Urinary bladder (tissue), 4 donors: Measurements from ENCODE around the gene ACAP3. TPM values are rescaled to one million over a fixed set of nuclear protein-coding genes. Genes with fewer than 3 reads are reported as not detected.

Experiments used
- DNase-seq: peaks from one replicate; pipeline ENCODE4 v3.0.0-alpha.2; 2015; ENCODE audit errors: extremely low spot score
- H3K27ac ChIP-seq: one replicate; pipeline ENCODE4 v1.5.1; 2013; ENCODE audit warnings: low read depth, mild to moderate bottlenecking, moderate library complexity
- H3K36me3 ChIP-seq: one replicate; pipeline ENCODE4 v1.6.1; 2013; ENCODE audit warnings: mild to moderate bottlenecking, moderate library complexity; ENCODE audit not compliant: insufficient read depth
- H3K4me1 ChIP-seq: one replicate; pipeline ENCODE4 v1.6.1; 2013; ENCODE audit warnings: mild to moderate bottlenecking, moderate library complexity; ENCODE audit not compliant: insufficient read depth
- H3K4me3 ChIP-seq: one replicate; pipeline ENCODE4 v1.5.1; 2013; ENCODE audit warnings: low read depth, low read length
- WGBS: extraction: QIAGEN DNeasy Blood & Tissue Kit; methylation state at CpG from one replicate; pipeline ENCODE4 v1.1.7; 2013; 5-methylcytosine and 5-hydroxymethylcytosine counted together
- polyA plus RNA-seq: library from polyadenylated mRNA; stranded (reverse); fragments of 200-250 nt; gene quantifications from one replicate; pipeline ENCODE4 v1.2.3, GENCODE V29; 2013
- total RNA-seq: library from RNA; depleted of rRNA; stranded (reverse); fragments of >200 nt; gene quantifications from one replicate; pipeline ENCODE4 v1.2.3, GENCODE V29; 2014
- donor health status: healthy with polysubstance abuse.
- donor health status: healthy.

The ACAP3 gene, protein sequence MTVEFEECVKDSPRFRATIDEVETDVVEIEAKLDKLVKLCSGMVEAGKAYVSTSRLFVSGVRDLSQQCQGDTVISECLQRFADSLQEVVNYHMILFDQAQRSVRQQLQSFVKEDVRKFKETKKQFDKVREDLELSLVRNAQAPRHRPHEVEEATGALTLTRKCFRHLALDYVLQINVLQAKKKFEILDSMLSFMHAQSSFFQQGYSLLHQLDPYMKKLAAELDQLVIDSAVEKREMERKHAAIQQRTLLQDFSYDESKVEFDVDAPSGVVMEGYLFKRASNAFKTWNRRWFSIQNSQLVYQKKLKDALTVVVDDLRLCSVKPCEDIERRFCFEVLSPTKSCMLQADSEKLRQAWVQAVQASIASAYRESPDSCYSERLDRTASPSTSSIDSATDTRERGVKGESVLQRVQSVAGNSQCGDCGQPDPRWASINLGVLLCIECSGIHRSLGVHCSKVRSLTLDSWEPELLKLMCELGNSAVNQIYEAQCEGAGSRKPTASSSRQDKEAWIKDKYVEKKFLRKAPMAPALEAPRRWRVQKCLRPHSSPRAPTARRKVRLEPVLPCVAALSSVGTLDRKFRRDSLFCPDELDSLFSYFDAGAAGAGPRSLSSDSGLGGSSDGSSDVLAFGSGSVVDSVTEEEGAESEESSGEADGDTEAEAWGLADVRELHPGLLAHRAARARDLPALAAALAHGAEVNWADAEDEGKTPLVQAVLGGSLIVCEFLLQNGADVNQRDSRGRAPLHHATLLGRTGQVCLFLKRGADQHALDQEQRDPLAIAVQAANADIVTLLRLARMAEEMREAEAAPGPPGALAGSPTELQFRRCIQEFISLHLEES
- total RNA-seq (40.2 TPM), polyA plus RNA-seq (51.2 TPM)

DNA sequence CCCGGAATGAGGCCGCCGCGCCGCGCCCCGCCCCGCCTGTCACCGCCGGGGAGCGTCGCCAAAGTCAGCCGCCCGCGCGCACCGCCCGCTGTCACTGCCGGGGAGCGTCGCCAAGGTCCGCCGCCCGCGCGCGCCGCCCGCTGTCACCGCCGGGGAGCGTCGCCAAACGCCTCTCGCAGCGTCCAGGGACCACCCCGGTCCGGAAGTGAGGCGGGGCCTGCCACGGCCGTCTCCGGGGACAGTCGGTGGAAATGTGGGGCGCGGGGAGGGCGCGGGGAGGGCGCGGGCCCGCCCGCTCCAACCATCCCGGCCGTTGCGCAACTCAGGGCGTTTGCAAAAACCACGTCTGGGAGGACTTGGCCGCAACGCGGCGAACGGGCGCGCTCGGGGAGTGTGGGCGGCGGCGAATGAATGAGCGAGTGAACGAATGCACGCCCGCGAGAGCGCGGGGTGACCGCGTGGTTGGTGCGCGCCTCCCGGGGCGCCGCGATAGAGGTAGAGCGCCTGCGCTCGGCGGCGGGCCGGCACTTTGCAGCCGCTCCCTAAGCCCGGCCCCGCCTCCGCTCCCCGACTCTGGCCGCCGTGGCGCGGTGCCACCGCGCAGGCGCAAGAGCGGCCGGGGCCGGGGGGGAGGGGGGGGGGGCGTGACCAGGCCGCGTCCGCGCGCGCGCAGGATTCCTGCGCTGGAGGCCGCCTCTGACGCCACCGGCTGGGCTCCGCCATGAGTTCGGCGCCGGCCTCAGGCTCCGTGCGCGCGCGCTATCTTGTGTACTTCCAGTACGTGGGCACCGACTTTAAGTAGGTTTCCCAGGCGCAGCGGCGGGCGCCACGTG is at the start of gene ACAP3, which contains the start of gene PUSL1:
ACAP3 (minus strand) TSS at position 8 of the 833 bp plus-strand sequence. CDS start 115 bp downstream, outside the sequence.
PUSL1 (plus strand) TSS at position 675 of the 833 bp plus-strand sequence; CDS start at position 722, 47 bp downstream.
- Histone ChIP-seq H3K27ac (peak within 1 kb of the TSS; percentile 86), H3K4me1 (no peaks in the 10 kb centered on the region), H3K4me3 (peak within 1 kb of the TSS; percentile 79), H3K36me3 (peaks cover 5% of the 10 kb centered on the region)
- DNase-seq = peak; percentile 63
- under 1% methylated on average over 127 of the region's 131 CpGs for WGBS

DNA sequence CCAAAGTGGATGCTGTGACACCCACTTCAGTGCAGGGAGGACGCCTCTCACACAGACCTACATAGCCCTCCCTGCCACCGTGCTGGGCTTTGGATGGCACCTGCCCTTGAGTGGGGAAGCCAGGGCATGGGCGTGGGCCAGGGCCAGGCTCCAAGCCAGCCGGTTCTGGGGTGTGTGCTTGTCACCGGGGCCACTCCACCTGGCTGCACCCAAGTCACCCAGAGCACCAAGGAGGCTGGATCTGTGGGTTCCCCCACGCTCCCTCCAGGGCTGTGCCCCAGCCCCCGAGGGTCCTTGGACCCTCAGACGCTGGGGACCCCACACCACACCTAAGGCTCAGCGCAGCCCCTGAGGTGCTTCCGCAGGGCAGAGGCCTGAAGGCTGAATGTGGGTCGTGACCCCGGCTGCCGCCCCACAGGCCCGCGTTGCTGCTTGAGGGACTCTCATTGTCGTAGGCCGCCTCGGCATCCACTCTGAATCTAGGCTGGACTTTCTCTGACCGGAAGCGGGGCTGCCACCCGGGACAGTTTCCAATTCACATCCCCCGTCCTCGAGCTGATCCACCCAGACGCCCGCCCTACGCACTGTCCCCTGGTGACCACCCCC is 49.2 kb upstream of the ACAP3 start:
- Histone ChIP-seq H3K4me1 (peaks cover 2% of the 10 kb centered on the region), H3K4me3 (peak overlapping the region; percentile 67), H3K27ac (peak overlapping the region; percentile 42), H3K36me3 (no peaks in the 10 kb centered on the region)
- no peak for DNase-seq
- 23% methylated on average over 26 of the region's 26 CpGs for WGBS

DNA sequence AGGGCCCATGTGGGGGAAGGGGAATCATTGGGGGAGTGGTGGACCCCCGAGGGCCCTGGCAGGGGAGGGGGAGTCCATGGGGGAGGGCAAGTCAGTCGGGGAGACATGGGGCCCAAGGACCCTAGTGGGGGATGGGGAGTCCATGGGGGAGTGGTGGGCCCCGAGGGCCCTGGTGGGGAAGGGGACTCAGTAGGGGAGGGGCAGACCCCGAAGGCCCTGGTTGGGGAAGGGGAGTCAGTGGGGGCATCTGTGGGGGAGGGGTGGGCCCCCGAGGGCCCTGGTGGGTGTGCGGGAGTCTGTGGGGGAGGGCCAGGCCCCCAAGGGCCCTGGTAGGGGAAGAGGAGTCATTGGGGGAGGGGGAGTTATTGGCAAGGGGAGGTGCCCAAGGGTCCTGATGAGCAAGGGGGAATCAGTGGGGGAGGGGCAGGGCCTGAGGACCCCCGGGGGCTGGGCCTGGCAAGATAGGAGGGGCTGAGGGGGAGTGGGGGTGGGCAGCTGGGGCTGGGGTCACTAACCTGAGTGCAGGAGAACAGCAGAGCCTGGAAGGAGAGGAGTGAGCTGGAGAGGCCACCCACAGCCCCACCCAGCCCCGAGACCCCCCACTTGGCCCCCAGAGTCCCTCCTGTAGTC is 48.6 kb upstream of the ACAP3 start:
- DNase-seq = no peak
- Histone ChIP-seq H3K27ac (no peak overlapping the region), H3K4me1 (peaks cover 2% of the 10 kb centered on the region), H3K4me3 (peak overlapping the region; percentile 67), H3K36me3 (no peaks in the 10 kb centered on the region)
- 33% methylated on average over 8 of the region's 8 CpGs for WGBS

DNA sequence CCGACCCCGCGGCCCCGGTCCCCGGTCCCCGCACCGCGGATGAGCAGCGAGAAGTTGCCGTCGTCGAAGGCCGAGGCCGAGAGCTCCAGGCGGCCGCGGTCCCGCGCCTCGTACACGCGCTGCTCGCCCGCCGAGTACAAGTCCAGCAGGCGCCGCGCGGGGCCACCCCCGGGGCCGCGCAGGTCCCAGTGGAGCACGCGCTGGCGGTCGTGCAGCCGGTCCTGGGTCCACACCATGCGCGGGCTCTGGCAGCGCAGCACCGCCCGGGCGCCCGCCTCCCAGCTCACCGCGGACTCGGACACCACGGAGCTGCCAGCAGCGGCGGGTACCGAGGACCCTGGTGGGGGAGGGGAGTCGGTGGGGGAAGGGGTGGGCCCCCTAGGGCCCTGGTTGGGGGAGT is 47.7 kb upstream of the ACAP3 start:
- H3K36me3 ChIP-seq = no peaks in the 10 kb centered on the region
- no peak overlapping the region for H3K27ac ChIP-seq
- H3K4me3 ChIP-seq = peak overlapping the region; percentile 36
- WGBS = 3% methylated on average over 52 of the region's 52 CpGs
- peaks cover 2% of the 10 kb centered on the region for H3K4me1 ChIP-seq
- DNase-seq = no peak

DNA sequence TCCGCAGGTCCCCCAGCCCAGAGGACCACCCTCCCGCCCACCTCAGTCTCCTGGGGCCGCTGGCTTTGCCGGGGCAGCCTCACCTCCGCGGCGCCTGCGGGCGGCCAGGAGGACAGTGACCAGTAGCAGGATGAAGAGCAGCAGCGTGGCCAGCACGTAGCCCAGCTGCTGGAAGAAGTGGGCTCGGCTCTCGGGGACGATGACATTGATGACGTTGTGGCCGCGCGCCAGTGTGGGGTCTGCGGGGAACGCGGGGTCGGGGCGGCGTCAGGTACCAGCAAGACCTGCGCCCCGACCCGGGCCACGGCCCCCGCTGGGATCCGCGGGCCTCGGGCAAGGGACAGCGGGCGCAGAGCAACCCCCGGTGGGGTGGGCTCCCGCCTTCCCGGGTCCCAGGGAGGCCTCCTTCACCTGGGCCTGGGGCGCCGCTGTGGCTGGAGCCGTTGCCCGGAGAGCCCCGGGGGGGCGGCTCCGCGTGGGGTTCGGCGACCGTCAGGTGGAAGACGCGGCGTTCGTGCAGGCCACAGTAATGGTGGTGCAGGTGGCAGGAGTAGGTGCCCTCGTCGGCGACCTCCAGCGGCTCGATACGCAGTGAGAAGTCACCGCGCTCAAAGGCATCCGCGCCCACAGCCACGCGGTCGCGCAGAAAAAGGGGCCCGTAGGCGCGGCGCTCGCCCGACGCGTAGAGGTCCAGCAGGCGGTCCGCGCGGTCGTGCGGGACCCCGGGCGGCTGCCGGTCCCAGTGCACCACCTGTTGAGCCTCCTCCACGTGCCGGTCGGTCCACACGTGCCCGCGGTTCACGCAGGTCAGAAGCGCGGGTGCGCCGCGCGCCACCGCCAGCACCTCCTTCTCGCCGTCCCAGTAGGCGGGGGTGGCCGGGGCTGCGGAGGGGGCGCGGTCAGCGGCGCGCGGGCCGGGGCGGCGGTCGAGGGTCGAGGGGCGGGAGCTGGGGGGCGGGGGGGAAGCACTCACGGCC is 46.8 kb upstream of the ACAP3 start:
- H3K4me1 ChIP-seq = peaks cover 2% of the 10 kb centered on the region

DNA sequence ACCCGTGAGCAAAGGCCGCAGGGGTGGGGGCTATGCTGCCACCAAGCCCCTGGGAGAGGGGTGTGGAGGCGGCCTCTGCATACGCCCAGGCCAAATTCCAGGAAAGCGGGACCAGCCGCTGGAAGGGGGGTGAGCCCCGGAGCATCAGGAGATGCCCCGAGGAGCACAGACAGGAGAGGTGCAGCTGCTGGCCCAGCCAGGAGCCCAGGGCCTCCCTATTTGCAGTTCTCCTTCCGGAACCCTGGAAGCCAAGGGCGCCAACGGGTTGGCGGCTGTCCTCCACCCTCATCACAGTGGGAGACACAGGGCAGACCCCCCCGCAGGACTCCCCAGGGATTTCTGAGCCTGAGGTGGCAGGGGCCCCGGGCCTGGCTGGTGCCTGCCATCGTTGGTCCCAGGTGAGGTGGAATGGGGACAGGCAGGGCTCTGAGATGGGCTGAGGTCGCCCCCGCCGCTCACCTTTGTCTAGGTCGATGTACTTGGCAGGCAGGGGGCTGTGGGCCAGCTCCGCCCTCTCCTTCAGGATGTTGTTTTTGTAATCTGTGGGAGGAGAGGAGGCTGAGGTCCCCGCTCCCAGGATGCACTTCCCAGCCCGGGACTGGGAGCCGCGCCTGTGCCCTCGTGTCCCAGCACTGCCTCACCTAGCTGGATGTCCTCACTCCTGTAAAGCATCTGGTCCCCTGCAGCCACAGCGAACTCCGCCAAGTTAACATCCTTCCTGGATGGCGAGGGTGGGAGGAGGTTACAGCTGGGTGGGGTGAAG is 45.8 kb upstream of the ACAP3 start:
- H3K27ac ChIP-seq = no peak overlapping the region
- no peak overlapping the region for H3K4me3 ChIP-seq
- H3K36me3 ChIP-seq = no peaks in the 10 kb centered on the region
- peaks cover 2% of the 10 kb centered on the region for H3K4me1 ChIP-seq
- 61% methylated on average over 28 of the region's 28 CpGs for WGBS
- no peak for DNase-seq

More for the DNA sequence above, 46.8 kb upstream of the ACAP3 start:
- H3K27ac ChIP-seq = no peak overlapping the region
- WGBS = 56% methylated on average over 116 of the region's 116 CpGs
- no peak for DNase-seq
- no peaks in the 10 kb centered on the region for H3K36me3 ChIP-seq
- peak overlapping the region; percentile 36 for H3K4me3 ChIP-seq

DNA sequence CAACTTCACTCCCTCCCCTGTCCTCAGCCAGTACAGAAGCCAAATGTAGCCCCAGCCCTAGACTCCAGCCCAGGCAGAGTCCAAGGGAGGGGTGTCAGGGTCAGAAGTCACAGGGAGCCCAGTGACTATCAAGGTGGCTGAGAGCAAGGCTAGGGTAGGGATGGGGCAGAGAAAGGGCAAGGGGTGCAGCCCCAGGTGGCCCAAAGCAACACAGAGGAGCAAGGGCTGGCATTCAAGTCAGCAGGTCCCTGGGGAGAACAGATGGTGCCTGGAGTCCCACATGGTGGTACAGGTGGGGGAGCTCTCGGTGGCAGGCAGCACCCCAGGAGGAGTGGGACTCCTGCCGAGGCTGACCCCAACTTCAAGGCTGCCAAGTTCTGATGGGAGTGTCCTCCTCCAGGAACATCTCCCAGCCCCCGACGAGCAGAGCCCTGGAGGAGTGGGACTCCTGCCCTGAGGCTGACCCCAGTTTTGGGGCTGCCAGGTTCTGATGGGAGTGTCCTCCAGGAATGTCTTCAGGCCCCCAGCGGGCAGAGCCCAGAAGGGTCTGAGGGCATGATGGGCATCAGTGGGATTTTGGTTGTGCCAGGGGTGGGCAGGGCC is 45.2 kb upstream of the ACAP3 start:
- H3K27ac ChIP-seq = no peak overlapping the region
- no peak for DNase-seq
- H3K36me3 ChIP-seq = no peaks in the 10 kb centered on the region
- H3K4me3 ChIP-seq = no peak overlapping the region
- 32% methylated on average over 5 of the region's 5 CpGs for WGBS
- peaks cover 2% of the 10 kb centered on the region for H3K4me1 ChIP-seq

DNA sequence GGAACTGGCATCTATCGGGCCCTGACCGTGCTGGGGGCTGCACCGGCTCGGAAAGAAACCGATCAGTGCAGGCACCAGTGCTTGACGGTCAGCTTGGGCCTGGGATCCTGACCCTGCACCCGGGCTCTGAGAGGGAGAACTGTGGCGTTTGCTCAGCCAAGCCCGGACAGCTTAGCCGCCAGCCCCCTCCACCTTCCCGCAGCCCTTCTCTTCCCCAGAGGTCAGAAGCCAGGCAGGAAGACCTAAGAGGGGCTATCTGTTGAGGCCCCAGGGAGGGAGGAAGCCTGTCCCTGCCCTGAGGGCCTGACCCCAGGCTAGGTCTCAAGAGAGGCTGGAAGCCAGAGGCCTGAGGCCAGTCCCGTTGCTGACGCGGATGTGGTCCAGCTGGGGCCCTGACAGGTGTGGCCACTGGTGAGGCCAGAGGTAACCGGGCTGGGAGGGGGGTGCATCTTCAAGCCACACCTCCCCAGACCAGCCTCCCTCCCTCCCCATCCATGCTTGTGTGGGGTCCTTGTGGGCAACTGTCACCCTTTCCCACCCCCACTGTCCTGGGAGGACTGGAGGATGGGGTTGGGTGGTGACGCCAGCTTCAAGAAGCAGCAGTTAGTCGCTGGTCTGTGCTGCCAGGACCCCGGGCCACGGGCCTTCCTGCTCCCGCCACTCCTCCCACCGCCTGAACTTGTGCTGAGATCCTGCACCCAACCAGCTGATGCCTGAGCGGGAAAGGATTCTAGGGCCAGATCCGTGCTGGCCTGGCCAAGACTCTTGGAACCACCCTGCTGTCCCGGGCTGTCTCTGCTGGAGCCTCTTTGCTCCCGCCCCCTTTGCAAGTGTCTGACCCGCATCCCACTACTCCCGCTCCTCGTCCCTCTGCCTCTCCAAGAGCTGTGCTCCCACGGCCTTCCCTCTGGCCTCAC is 44.0 kb upstream of the ACAP3 start:
- Histone ChIP-seq H3K36me3 (no peaks in the 10 kb centered on the region), H3K27ac (no peak overlapping the region), H3K4me1 (peaks cover 2% of the 10 kb centered on the region), H3K4me3 (no peak overlapping the region)
- WGBS = 38% methylated on average over 29 of the region's 29 CpGs
- DNase-seq = no peak

DNA sequence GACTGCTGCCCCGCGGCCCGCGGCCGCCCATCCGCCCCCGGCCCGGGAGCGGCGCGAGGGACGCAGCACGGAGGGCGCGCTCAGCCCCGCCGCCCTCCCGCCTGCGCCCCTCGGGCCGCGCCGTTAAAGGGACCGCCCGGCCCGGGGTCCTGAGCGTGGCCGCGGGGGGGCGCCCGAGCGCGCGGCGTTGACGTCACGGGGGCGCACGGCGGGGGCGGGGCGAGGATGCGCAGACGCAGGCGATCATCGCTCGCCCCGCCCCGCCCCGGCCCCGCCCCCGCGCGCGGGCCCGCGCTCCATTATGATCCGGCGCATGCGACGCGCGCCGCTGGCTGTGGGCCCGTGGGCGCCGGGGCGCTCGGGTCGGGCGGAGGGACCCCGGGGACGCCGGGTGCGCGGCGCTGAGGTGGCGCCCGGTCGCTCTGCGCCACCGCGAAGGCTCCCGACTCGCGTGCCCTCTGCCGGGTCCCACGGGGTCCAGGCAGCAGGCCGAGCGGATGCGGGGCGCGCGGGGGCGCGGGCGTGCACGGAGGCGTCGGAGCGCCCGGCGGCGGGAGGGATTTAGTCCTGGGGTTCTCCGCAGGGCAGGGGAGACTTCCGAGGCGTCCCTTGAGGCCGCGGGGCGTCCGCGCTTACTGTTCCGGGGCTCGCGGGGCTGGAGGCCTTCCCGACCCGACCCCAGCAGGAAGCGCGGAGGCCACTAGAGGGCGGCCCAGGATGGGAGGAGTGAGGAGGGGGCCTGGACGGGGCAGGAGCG is 41.7 kb upstream of the ACAP3 start, which contains the start of gene DVL1:
DVL1 (minus strand) TSS at position 163 of the 757 bp plus-strand sequence. CDS start 353 bp downstream, outside the sequence.
- Histone ChIP-seq H3K4me1 (peaks cover 2% of the 10 kb centered on the region), H3K4me3 (peak within 1 kb of the TSS; percentile 86), H3K36me3 (no peaks in the 10 kb centered on the region), H3K27ac (peak within 1 kb of the TSS; percentile 86)
- WGBS = under 1% methylated on average over 120 of the region's 122 CpGs
- DNase-seq = no peak
